Vagina (tissue), 2 donors: ENCODE results near the gene TM4SF5. TPM values are rescaled to one million over a fixed set of nuclear protein-coding genes. Genes with fewer than 3 reads are reported as not detected.

ENCODE experiments used
- DNase-seq, 2 donors: peaks; one replicate each; pipeline ENCODE4 v3.0.0-alpha.2; 2017; ENCODE audit errors: extremely low spot score in 2 of 2
- H3K27ac ChIP-seq: fragments of 200-600 bp; sonication (generic); one replicate; pipeline ENCODE4 v1.5.1; 2019
- H3K27me3 ChIP-seq: fragments of 200-600 bp; sonication (generic); one replicate; pipeline ENCODE4 v1.5.1; 2019
- H3K36me3 ChIP-seq, 2 donors: fragments of 200-600 bp; sonication (generic); one replicate each; pipeline ENCODE4 v1.5.1; 2017 to 2019
- H3K4me1 ChIP-seq: fragments of 200-600 bp; sonication (generic); one replicate; pipeline ENCODE4 v1.5.1; 2019
- H3K4me3 ChIP-seq, 2 donors: fragments of 200-600 bp; sonication (generic); 1 replicate in 1 of 2; 2 replicates in 1 of 2; pipeline ENCODE4 v1.5.1; 2016 to 2019
- H3K9me3 ChIP-seq: fragments of 200-600 bp; sonication (generic); one replicate; pipeline ENCODE4 v1.5.1; 2019
- CTCF ChIP-seq, 3 experiments: fragments of 450-650 bp in 2 of 3; fragments of 200-600 bp in 1 of 3; sonication (generic) in 1 of 3; IDR thresholded peaks; one replicate each; pipeline ENCODE4 v1.5.1; 2017 to 2019; ENCODE audit warnings: antibody characterized with exemption in 3 of 3, mild to moderate bottlenecking in 2 of 3, moderate library complexity in 2 of 3
- POLR2A ChIP-seq, 2 donors: fragments of 450-650 bp; IDR thresholded peaks; one replicate each; pipeline ENCODE4 v1.6.1; 2017; ENCODE audit warnings: antibody characterized with exemption in 2 of 2, mild to moderate bottlenecking in 2 of 2, moderate library complexity in 2 of 2
- POLR2AphosphoS5 ChIP-seq, 2 donors: sonication (generic); formaldehyde crosslinking; IDR thresholded peaks; one replicate each; pipeline ENCODE4 v1.9.0; 2017; ENCODE audit warnings: antibody characterized with exemption in 2 of 2, mild to moderate bottlenecking in 2 of 2, low read depth in 1 of 2; ENCODE audit not compliant: insufficient read depth in 1 of 2
- intact Hi-C: fragments of 100-400 bp; cut with DNase I; formaldehyde crosslinking; loops from one replicate; pipeline ENCODE4 v1.15.1; 2023
- total RNA-seq: library from RNA; depleted of rRNA; stranded (reverse); fragments of >200 nt; gene quantifications from one replicate; pipeline ENCODE4 v1.2.3, GENCODE V29; 2016

TM4SF5 gene
- total RNA-seq, 1 donor from 2014 or later, result not detected

- no peak for DNase-seq
- H3K36me3 ChIP-seq, result no peaks in the 10 kb centered on the region
- H3K9me3 ChIP-seq, result no peaks in the 10 kb centered on the region
- peaks cover 18% of the 10 kb centered on the region for H3K4me1 ChIP-seq
- intact Hi-C loops, result loop anchor here (10.0 kb wide), 1 partner anchor 45 kb away; the partner anchor contains the start of genes GLTPD2 and VMO1
- no peaks in the 10 kb centered on the region for H3K27me3 ChIP-seq
- TF ChIP-seq POLR2AphosphoS5 (IDR thresholded peaks at IDR 0.05; ENCODE audit: insufficient read depth in 1 of 2, low read depth in 1 of 2), result peak in 1 of 2 donors; percentile 61
- TF ChIP-seq POLR2A (IDR thresholded peaks at IDR 0.05), result peak in 1 of 2 donors; percentile 26
- no peak for TF ChIP-seq CTCF (IDR thresholded peaks at IDR 0.05)
- H3K27ac ChIP-seq, result peak within 1 kb of the TSS; percentile 34
- H3K4me3 ChIP-seq, result peak within 1 kb of the TSS; percentile 62 to 65
These were observed 32.3 kb upstream of the TM4SF5 start, which contains the start of the genes CXCL16 and ZMYND15 for GRCh38 chr17:4739122-4740024. Gene CXCL16 (minus strand): TSS chr17:4739928. CDS start chr17:4739339, 589 bp downstream. Gene ZMYND15 (plus strand): TSS chr17:4739833. CDS start chr17:4740549, 716 bp downstream.

- no peaks in the 10 kb centered on the region for H3K36me3 ChIP-seq
- peak overlapping the region; percentile 62 to 65 for H3K4me3 ChIP-seq
- no peaks in the 10 kb centered on the region for H3K9me3 ChIP-seq
- intact Hi-C loops, result no loop called here
- DNase-seq, result no peak
- peaks cover 19% of the 10 kb centered on the region for H3K4me1 ChIP-seq
- peak overlapping the region; percentile 34 for H3K27ac ChIP-seq
- no peaks in the 10 kb centered on the region for H3K27me3 ChIP-seq
- TF ChIP-seq CTCF (IDR thresholded peaks at IDR 0.05) (no peak), POLR2AphosphoS5 (IDR thresholded peaks at IDR 0.05; ENCODE audit: insufficient read depth in 1 of 2, low read depth in 1 of 2) (no peak)
These were observed 31.7 kb upstream of the TM4SF5 start for GRCh38 chr17:4740025-4740351.

GRCh38 chr17:4740584-4740983 lies 31.1 kb upstream of the TM4SF5 start:
- peaks cover 25% of the 10 kb centered on the region for H3K4me1 ChIP-seq
- H3K9me3 ChIP-seq, result no peaks in the 10 kb centered on the region
- no peak overlapping the region for H3K27ac ChIP-seq
- TF ChIP-seq CTCF (IDR thresholded peaks at IDR 0.05) (no peak), POLR2A (IDR thresholded peaks at IDR 0.05) (no peak), POLR2AphosphoS5 (IDR thresholded peaks at IDR 0.05; ENCODE audit: insufficient read depth in 1 of 2, low read depth in 1 of 2) (no peak)
- H3K27me3 ChIP-seq, result peaks cover 2% of the 10 kb centered on the region
- no peak overlapping the region for H3K4me3 ChIP-seq
- H3K36me3 ChIP-seq, result no peaks in the 10 kb centered on the region
- intact Hi-C loops, result no loop called here
- DNase-seq, result no peak

- no peaks in the 10 kb centered on the region for H3K36me3 ChIP-seq
- H3K4me1 ChIP-seq, result peaks cover 28% of the 10 kb centered on the region
- peaks cover 4% of the 10 kb centered on the region for H3K27me3 ChIP-seq
- intact Hi-C loops, result no loop called here
- TF ChIP-seq POLR2A (IDR thresholded peaks at IDR 0.05) (no peak), POLR2AphosphoS5 (IDR thresholded peaks at IDR 0.05; ENCODE audit: insufficient read depth in 1 of 2, low read depth in 1 of 2) (no peak), CTCF (IDR thresholded peaks at IDR 0.05) (no peak)
- no peak overlapping the region for H3K4me3 ChIP-seq
- H3K27ac ChIP-seq, result no peak overlapping the region
- no peaks in the 10 kb centered on the region for H3K9me3 ChIP-seq
- DNase-seq, result no peak
These were observed 30.1 kb upstream of the TM4SF5 start for GRCh38 chr17:4741544-4741943.

DNA sequence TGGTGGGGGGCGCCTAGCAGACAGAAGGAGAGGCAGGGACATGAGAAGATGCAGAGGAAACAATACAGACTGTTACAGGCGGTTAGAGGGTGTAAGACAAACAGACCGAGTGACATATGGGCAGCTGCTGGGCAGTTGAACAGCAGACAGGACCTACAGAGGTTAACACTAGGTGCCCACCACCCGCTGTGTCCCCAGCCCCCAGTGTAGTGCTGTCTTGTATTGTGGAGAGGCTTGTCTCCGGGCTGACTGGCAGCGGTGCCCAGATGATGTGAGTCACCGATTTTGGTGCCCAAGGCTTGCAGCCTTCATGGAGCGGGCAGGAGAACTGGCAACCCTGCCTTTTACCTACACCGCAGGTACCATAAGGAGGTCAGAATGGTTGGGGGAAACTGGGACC lies 29.6 kb upstream of the TM4SF5 start:
- H3K27ac ChIP-seq, result no peak overlapping the region
- no peaks in the 10 kb centered on the region for H3K9me3 ChIP-seq
- H3K27me3 ChIP-seq, result peaks cover 4% of the 10 kb centered on the region
- peaks cover 28% of the 10 kb centered on the region for H3K4me1 ChIP-seq
- no peaks in the 10 kb centered on the region for H3K36me3 ChIP-seq
- intact Hi-C loops, result no loop called here
- no peak overlapping the region for H3K4me3 ChIP-seq
- TF ChIP-seq CTCF (IDR thresholded peaks at IDR 0.05) (no peak), POLR2AphosphoS5 (IDR thresholded peaks at IDR 0.05; ENCODE audit: insufficient read depth in 1 of 2, low read depth in 1 of 2) (no peak), POLR2A (IDR thresholded peaks at IDR 0.05) (no peak)
- no peak for DNase-seq
